GM10847 (cell line): Measurements from ENCODE around the gene MKRN3.

Experiments
- POLR2A ChIP-seq: IDR thresholded peaks from 2 replicates; pipeline ENCODE4 v1.6.1; 2011; ENCODE audit not compliant: insufficient read length; ENCODE audit errors: extremely low read depth

MKRN3 gene

GRCh38 chr15:23565395-23566070 lies at the start of gene MKRN3:
Gene MKRN3, plus strand, starts transcription at chr15:23565674. Its CDS starts 109 bp downstream, at chr15:23565783.
- TF ChIP-seq POLR2A = no peak

- TF ChIP-seq POLR2A = no peak
Measured at GRCh38 chr15:23516866-23517265, 48.6 kb upstream of the MKRN3 start.

- TF ChIP-seq POLR2A = no peak
Measured at GRCh38 chr15:23518104-23518503, 47.4 kb upstream of the MKRN3 start.

GRCh38 chr15:23524816-23525215 lies 40.7 kb upstream of the MKRN3 start:
- no peak for TF ChIP-seq POLR2A

- TF ChIP-seq POLR2A = no peak
Measured at GRCh38 chr15:23529891-23530290, 35.6 kb upstream of the MKRN3 start.

GRCh38 chr15:23532024-23532423 lies 33.5 kb upstream of the MKRN3 start:
- no peak for TF ChIP-seq POLR2A

- TF ChIP-seq POLR2A = no peak
Measured at GRCh38 chr15:23536659-23537058, 28.8 kb upstream of the MKRN3 start.

GRCh38 chr15:23538648-23539047 lies 26.8 kb upstream of the MKRN3 start:
- TF ChIP-seq POLR2A = no peak

GRCh38 chr15:23539892-23540291 lies 25.6 kb upstream of the MKRN3 start:
- no peak for TF ChIP-seq POLR2A

GRCh38 chr15:23546158-23546557 lies 19.3 kb upstream of the MKRN3 start:
- no peak for TF ChIP-seq POLR2A

GRCh38 chr15:23548071-23548470 lies 17.4 kb upstream of the MKRN3 start:
- TF ChIP-seq POLR2A = no peak

- TF ChIP-seq POLR2A = no peak
Measured at GRCh38 chr15:23561914-23562313, 3.6 kb upstream of the MKRN3 start.

GRCh38 chr15:23564821-23565394 lies 566 bp upstream of the MKRN3 start:
- no peak for TF ChIP-seq POLR2A

GRCh38 chr15:23566071-23566554 lies 639 bp downstream of the MKRN3 start:
- no peak for TF ChIP-seq POLR2A

- no peak for TF ChIP-seq POLR2A
Measured at GRCh38 chr15:23566651-23567050, 1.2 kb downstream of the MKRN3 start.

- TF ChIP-seq POLR2A = no peak
Measured at GRCh38 chr15:23567921-23568320, 2.4 kb downstream of the MKRN3 start.
